H1 (cell line): Measurements from ENCODE around the gene NRROS.

Experiments used
- CBX5 ChIP-seq: fragments of 300-800, 300-1000 bp; sonication (generic); IDR thresholded peaks from 2 replicates; pipeline ENCODE4 v1.7.1; 2016; ENCODE audit warnings: antibody characterized with exemption, low read length, low read depth
- RNF2 ChIP-seq: fragments of 200-900, 300-1000 bp; sonication (generic); IDR thresholded peaks from 2 replicates; pipeline ENCODE4 v1.7.1; 2016; ENCODE audit warnings: borderline replicate concordance, low read depth, mild to moderate bottlenecking, antibody characterized with exemption, low read length; ENCODE audit not compliant: poor library complexity, severe bottlenecking; ENCODE audit errors: missing control alignments
- TF ChIP-seq, protein P1 (sequence below): IDR thresholded peaks from 2 replicates; pipeline ENCODE4 v1.6.1; 2011; ENCODE audit warnings: low read depth, mild to moderate bottlenecking, low read length; ENCODE audit not compliant: insufficient read depth
- TF ChIP-seq, protein P2 (sequence below): IDR thresholded peaks from 2 replicates; pipeline ENCODE4 v1.6.1; 2012; ENCODE audit warnings: inconsistent platforms

DNA sequence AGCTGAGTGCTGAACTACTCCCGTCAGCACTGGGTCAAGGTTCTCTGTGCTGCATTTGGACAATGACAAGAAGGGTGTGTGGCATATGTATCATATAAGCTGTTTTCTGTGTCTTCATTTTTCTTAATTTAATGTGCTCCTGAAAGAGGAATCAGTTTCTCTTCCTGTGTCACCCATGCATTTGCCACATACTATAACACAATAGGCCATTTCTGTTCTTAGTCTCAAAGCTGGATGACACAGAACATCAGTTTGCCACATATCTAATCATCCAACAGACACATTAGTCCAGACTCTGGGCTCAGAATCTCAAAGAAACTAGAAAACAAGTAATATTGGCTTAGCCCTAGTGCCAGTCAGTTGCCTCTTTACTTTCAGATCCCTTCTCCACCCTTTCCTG is 38.4 kb downstream of the NRROS start:
- no peak for TF ChIP-seq CBX5
- no peak for TF ChIP-seq RNF2
- TF ChIP-seq, protein P1, sequence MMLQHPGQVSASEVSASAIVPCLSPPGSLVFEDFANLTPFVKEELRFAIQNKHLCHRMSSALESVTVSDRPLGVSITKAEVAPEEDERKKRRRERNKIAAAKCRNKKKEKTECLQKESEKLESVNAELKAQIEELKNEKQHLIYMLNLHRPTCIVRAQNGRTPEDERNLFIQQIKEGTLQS, result no peak
- TF ChIP-seq, protein P2, sequence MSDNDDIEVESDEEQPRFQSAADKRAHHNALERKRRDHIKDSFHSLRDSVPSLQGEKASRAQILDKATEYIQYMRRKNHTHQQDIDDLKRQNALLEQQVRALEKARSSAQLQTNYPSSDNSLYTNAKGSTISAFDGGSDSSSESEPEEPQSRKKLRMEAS, result no peak
